NCI-H446 (cell line): ENCODE data around the gene SMG6.
"Not testable (repeated sequence)": the region's sequence is repeated elsewhere in the genome, so short reads cannot be mapped to it uniquely, and the experiment has no call there.

Experiments used
- DNase-seq, 2 experiments: peaks; one replicate each; lab custom pipeline; 2025; lab: John Stamatoyannopoulos, UW

Gene SMG6

DNA sequence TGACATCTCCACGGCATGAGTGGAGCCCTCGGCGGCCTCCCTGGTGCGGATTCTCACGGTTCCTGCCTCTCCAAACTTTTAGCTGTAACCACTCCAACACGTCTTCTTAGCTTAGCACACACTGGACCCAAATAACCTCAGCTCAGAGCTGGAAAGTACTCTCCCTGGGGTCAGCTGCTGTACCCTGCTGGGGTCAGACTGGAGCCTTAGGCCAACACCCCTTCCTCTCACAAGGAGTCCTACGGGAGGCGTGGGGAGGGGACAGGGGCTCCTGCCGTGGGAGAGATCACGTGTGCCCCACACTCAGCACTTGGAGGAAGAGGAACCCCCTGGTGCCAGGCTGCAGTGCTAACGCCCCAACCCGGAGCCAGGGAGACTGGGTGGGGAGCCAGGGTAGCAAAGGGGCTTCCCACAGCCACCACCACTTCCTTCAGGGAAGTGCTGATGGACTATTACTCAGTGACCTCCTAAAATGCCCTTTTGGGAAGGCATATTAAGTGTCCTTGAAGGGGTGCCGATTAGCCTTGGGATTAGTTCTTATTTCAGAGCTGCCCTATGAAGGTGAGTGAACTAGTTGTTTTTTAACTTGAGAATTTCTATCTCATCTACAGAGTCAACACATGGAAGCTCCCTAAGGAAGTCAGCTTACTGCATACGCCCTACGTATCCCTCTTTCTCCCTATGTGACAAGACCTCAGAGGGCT is 124.6 kb downstream of the SMG6 start:
- no peak for DNase-seq

DNA sequence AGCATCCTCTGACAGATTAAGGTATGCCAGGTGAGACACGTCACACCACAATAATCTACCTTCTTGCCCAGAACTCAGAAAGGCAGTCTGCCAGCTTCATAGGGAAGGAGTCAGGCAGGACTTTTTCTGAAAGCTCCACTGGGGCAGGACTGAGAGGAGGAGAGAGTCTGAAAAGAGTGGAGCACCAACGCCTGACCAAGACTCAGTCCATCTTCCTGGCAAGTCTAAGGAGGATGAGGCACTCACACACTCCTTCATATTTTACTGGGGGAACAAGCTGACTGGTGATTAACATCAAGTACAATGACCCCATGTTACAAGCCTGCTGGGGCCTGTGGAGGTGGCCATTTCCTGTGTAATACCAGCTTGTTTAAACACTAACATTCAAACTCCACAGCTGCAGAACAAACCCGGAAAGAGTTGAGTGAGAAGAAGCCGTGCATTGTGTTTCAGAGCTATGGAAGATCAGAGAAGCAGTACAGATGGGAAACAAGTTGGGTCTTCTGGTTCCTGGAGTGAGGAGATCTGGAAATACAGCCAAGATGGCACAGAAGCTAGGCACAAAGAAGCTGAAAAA is 126.3 kb downstream of the SMG6 start:
- no peak for DNase-seq

DNA sequence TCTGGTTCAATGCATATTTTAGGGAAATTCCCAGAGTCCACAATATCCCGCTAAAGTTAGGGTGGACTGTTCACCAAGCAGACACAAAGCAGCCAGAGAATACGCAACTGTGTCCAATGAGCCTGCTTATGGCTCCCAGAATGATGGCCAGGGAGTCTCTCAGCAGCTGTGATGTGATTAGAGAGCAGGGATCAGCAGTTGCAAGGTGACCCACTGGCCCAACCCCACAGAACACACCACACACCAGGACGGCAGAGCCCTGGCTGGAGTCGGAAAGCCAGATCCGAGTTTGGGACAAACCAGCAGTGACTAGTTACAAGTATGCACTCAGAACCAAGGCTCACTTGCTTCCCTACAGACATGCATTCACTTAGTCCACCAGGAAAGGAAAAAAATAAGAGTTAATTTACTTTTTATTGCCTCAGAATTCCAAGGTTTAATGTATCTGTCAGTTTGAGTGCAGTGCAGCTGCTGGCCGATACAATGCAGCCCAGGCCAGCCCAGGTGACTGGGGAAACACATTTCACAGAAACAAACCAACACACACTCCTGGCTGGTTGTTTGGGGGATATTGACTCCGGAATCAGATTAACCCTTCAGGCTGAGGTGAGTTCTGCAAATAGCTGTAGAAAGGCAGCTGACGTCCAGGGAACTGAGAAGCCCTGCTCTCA is 127.0 kb downstream of the SMG6 start:
- DNase-seq = no peak

- DNase-seq = no peak
These were observed 128.3 kb downstream of the SMG6 start for GRCh38 chr17:2175294-2175628.

DNA sequence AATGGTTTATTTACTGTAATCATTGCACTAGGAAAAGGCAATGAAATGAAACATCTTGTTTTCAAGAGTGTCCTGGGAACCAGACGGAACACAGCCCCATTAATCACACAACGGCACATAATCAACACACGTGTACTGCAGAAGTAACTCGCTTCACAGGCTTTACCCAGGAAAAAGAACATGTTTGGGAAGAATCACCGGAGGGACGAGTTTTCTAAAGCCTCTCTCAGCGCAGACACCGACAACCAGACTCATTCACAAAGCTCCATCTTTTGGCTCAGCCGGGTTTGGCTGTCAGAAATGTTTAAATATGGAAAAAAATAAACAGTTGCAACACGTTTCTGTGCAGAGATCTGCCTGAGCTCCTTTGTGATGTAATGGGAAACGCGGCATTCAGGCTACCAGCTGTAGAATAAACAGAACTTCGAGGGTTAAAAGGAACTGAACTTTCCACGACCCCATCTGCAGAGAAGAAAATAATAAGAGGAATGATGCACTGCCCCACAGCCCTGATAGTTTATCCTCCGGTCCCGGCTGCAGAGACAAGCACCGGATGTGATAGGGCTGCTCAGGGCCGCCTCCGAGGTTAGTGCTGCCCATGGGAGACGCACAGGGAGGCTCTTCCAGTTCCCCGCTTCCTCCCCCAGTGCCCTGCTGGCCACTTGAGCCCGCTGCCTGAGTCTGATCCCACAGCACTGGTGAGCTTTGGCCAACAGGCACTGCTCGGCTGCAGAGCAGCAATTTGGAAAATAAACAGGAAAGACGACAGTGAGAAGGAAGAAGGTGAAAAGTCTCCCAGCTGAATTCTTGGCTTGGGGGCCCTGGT is 128.9 kb downstream of the SMG6 start:
- no peak for DNase-seq

- no peak for DNase-seq
These were observed 129.6 kb downstream of the SMG6 start for GRCh38 chr17:2174014-2174413.

- DNase-seq = no peak
These were observed 130.6 kb downstream of the SMG6 start for GRCh38 chr17:2172999-2173398.

DNA sequence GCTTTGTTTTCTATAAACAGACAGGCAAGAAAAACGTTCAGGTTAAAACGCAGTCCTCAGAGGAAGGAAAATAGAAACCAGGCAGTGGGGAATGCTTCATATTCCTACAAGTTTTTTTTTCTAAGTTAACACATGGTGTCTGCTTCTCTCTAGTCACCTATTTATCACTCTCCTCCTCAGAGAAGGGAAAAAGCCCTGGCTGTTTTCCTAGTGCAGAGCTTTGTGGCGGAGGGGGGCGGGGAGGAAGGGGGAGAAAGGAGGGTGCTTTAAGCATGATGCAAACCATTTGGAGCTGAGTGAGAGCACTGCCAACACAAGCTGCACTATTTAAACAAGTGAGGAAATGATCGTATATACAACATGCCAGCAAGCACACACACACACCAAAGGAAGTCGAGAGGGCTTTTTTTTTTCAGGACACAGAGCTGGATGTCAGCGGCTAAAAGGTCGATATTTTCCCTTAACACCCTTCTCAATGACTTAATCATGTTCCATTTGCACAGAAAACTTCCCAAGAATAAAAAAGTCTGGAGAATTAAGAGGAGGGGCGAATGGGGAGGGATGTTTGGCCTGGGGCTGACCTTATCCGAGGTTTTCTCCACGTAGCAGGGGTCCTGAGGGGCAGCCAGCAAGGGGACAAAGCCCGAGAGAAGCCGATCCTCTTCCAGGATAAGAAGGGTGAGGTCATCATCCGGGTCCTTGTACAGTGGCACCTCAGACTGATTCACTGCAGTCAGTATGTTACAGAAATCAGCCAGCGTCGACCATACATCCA is 131.3 kb downstream of the SMG6 start:
- DNase-seq = peak in 1 of 2 experiments; percentile 37

GRCh38 chr17:2171702-2172076 is 131.9 kb downstream of the SMG6 start:
- no peak for DNase-seq

DNA sequence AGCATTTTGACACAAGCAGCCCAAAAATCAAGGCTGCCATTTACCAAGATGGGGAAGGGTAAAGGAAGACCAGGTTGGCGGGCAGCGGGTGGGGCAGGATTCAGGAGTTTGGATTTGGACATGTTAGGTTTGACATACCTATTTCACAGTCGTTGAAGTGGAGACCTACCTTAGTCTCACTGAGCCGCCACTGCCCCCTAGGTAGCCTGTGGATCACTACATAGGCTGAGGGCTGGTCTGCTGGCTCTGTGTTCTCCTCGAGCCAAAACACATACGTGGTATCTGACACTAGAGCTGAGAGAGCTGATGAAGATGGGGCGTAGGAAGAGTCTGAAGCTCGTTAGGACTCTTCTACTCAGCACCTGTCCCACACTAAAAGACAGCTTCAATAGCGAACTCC is 133.6 kb downstream of the SMG6 start:
- DNase-seq = no peak

DNA sequence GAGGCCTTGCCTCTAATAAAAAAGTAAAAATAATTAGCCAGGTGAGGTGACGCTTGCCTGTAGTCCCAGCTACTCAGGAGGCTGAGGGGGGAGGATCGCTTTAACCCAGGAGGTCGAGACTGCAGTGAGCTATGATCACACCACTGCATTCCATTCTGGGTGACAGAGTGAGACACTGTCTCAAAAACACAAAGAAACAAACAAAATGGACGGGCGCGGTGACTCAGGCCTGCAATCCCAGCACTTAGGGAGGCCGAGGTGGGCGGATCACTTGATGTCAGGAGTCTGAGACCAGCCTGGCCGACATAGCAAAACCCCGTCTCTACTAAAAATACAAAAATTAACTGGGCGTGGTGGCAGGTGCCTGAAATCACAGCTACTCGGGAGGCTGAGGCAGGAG is 137.9 kb downstream of the SMG6 start:
- DNase-seq = not testable (repeated sequence)

GRCh38 chr17:2158396-2158780 is 145.2 kb downstream of the SMG6 start:
- no peak for DNase-seq

DNA sequence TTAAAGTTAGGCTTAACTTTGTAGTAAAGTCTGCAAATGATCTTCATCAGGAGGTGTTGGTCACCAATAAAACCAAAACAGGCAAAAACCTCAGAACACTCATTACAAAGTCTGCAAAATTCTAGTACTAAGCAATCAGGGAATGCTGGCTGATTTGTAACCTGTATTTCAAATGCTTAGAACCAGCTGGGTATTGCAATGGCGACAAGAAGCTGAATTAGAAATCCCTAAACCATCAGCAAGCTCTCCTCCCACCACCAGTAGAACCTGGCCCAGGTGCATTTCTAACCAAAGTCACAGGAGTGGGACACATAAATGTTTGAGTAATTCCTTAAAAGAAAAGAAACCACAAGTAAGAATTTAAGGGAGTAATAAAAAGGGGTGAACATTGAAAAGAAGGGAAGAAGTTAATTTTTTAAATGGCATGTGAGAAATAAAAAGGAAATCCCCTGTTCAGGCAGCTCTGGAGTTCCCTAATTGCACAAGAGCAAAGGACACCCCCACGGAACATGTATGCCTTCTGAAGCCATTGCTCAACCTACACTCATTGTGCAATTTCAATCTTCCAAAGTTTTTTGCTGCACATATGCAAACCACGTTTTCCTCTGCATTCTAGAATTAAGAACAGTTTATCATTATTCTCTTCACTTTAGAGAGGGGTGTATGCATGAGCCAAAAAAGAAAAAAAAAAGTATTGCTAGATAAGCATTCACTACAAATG is 145.8 kb downstream of the SMG6 start:
- no peak for DNase-seq

- no peak for DNase-seq
These were observed 146.5 kb downstream of the SMG6 start for GRCh38 chr17:2157081-2157480.

- DNase-seq = no peak
These were observed 146.9 kb downstream of the SMG6 start for GRCh38 chr17:2156666-2157065.

- DNase-seq = no peak
These were observed 148.0 kb downstream of the SMG6 start for GRCh38 chr17:2155573-2155972.

DNA sequence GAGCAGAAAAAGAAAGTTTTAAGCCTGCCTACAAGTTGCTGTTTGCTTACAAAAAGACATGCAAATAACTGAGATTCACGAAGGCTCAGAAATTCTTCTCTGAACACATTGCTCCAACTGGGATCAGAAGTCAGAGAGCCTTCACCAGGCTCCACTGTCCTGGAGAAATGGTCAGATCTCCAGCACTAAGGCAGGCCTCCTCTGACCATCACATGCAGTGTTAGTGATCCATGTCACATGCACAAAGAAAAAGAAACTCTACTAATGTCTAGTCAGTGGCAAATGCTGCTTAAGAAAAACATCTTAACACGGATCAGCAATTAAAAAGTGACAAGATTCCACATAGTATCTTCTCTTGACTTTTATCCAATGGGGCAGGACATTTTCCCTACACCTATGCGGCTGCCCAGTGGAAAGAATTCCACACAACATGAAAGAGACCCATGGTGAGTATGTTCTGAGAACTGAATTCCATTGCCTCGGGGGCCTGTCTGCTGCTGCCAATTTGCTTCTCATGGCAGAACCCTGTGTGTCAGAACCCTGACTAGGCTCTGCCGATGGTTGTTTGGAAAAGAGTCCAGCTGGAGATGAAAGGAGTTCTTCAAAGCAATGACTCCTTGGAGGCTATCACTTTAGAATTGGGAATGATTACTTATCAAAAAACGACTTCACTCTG is 152.1 kb downstream of the SMG6 start:
- no peak for DNase-seq

DNA sequence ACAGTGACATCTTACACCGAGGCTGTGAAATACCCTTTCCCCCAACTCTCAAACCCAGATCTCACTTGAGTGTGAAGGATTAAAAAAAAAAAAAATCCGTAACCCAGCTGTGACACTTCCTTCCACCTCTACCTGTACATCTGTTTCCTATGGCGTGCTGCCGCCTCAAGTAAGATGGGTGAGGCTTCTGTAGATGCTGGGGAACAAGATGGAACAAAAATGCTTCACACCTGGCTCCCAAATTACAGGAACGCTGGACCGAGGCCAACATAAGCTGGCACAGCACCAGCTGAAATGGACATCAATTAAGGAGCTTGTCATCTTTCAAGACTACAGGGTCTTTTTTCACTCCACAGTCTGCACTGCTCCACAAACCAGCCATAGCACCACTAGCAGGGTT is 152.8 kb downstream of the SMG6 start:
- DNase-seq = no peak

- no peak for DNase-seq
These were observed 153.7 kb downstream of the SMG6 start for GRCh38 chr17:2149934-2150333.

DNA sequence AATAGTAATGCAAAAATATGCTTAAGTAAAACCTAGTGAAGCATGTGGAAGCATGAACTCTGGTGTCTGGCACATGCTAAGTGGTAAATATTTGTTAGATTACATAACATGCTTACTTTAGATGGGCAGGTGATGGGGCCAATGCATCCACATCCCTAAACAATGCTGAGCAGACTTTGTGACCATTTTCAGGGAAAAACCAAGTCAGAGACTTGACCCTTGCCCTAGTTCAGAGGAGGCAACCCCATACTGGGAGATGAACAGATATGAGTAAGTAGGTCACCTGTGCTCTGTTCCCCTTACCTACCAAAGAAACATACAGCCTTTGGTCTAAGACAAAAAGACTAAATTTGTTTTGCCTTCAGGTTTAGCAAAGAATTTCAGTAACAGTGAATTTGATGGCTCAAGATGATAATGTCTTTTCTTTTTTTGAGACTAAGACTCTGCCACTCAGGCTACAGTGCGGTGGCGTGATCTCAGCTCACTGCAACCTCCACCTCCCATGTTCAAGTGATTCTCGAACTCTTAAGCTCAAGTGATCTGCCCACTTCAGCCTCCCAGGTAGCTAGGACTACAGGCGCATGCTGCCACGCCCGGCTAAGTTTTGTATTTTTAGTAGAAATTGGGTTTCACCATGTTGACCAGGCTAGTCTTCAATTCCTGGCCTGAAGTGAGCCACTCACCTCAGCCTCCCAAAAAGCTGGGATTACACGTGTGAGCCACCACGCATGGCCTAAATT is 157.3 kb downstream of the SMG6 start:
- DNase-seq = no peak
